ENCODE measurements around the gene OR6V1.

Gene OR6V1

GRCh38 chr7:143008007-143008901, 43.9 kb upstream of the OR6V1 start:
- ATAC-seq, result peak; percentile 95
- TF ChIP-seq ZC3H10 (CRISPR knock-in tag; IDR thresholded peaks at IDR 0.05) (no peak), ARNTL (CRISPR knock-in tag; IDR thresholded peaks at IDR 0.05; ENCODE audit: borderline replicate concordance, low read depth) (no peak), ZNF565 (CRISPR knock-in tag; conservative IDR thresholded peaks at IDR 0.05; ENCODE audit: low read depth) (no peak), ZNF8 (CRISPR knock-in tag; IDR thresholded peaks at IDR 0.05) (no peak), ESRRG (CRISPR knock-in tag; IDR thresholded peaks at IDR 0.05) (no peak), CREB5 (CRISPR knock-in tag; IDR thresholded peaks at IDR 0.05; ENCODE audit: low read depth) (no peak), PATZ1 (CRISPR knock-in tag; IDR thresholded peaks at IDR 0.05; ENCODE audit: borderline replicate concordance) (no peak), SNAI2 (CRISPR knock-in tag; IDR thresholded peaks at IDR 0.05) (no peak), CSDC2 (CRISPR knock-in tag; IDR thresholded peaks at IDR 0.05) (no peak), ISL1 (CRISPR knock-in tag; IDR thresholded peaks at IDR 0.05) (no peak), ZFP3 (CRISPR knock-in tag; IDR thresholded peaks at IDR 0.05) (no peak)

GRCh38 chr7:143012001-143012400, 40.1 kb upstream of the OR6V1 start:
- no peak for ATAC-seq
- TF ChIP-seq TCF4 (CRISPR knock-in tag; IDR thresholded peaks at IDR 0.05; ENCODE audit: borderline replicate concordance) (no peak), ZNF70 (CRISPR knock-in tag; IDR thresholded peaks at IDR 0.05) (no peak), ISL1 (CRISPR knock-in tag; IDR thresholded peaks at IDR 0.05) (no peak), ESRRG (CRISPR knock-in tag; IDR thresholded peaks at IDR 0.05) (no peak), ZFP30 (CRISPR knock-in tag; IDR thresholded peaks at IDR 0.05) (no peak), SNAI2 (CRISPR knock-in tag; IDR thresholded peaks at IDR 0.05) (no peak), ZNF8 (CRISPR knock-in tag; IDR thresholded peaks at IDR 0.05) (no peak), CREB5 (CRISPR knock-in tag; IDR thresholded peaks at IDR 0.05; ENCODE audit: low read depth) (no peak), PPARA (CRISPR knock-in tag; IDR thresholded peaks at IDR 0.05; ENCODE audit: borderline replicate concordance) (no peak), ARNTL (CRISPR knock-in tag; IDR thresholded peaks at IDR 0.05; ENCODE audit: borderline replicate concordance, low read depth) (no peak), CSDC2 (CRISPR knock-in tag; IDR thresholded peaks at IDR 0.05) (no peak), PATZ1 (CRISPR knock-in tag; IDR thresholded peaks at IDR 0.05; ENCODE audit: borderline replicate concordance) (no peak), BACH2 (CRISPR knock-in tag; IDR thresholded peaks at IDR 0.05; ENCODE audit: borderline replicate concordance) (no peak), ZFP3 (CRISPR knock-in tag; IDR thresholded peaks at IDR 0.05) (no peak), OSR1 (CRISPR knock-in tag; IDR thresholded peaks at IDR 0.05) (no peak), ZC3H10 (CRISPR knock-in tag; IDR thresholded peaks at IDR 0.05) (no peak), TOX (CRISPR knock-in tag; IDR thresholded peaks at IDR 0.05; ENCODE audit: borderline replicate concordance) (no peak), GLIS3 (CRISPR knock-in tag; IDR thresholded peaks at IDR 0.05) (no peak), ZNF565 (CRISPR knock-in tag; conservative IDR thresholded peaks at IDR 0.05; ENCODE audit: low read depth) (no peak)

GRCh38 chr7:143012409-143012808, 39.7 kb upstream of the OR6V1 start:
- TF ChIP-seq TOX (CRISPR knock-in tag; IDR thresholded peaks at IDR 0.05; ENCODE audit: borderline replicate concordance) (no peak), SNAI2 (CRISPR knock-in tag; IDR thresholded peaks at IDR 0.05) (no peak), ZC3H10 (CRISPR knock-in tag; IDR thresholded peaks at IDR 0.05) (no peak)
- no peak for ATAC-seq

- TF ChIP-seq ZFP3 (CRISPR knock-in tag; IDR thresholded peaks at IDR 0.05) (no peak), ISL1 (CRISPR knock-in tag; IDR thresholded peaks at IDR 0.05) (no peak), ZNF565 (CRISPR knock-in tag; conservative IDR thresholded peaks at IDR 0.05; ENCODE audit: low read depth) (no peak), OSR1 (CRISPR knock-in tag; IDR thresholded peaks at IDR 0.05) (no peak), ESRRG (CRISPR knock-in tag; IDR thresholded peaks at IDR 0.05) (no peak), POU6F1 (CRISPR knock-in tag; IDR thresholded peaks at IDR 0.05; ENCODE audit: borderline replicate concordance, low read depth) (no peak)
- ATAC-seq, result peak; percentile 78
Measured at GRCh38 chr7:143013473-143013872, 38.7 kb upstream of the OR6V1 start.
